Smooth muscle cell (in vitro differentiated cells): ENCODE measurements around the gene RGS16. TPM values are rescaled to one million over a fixed set of nuclear protein-coding genes. Genes with fewer than 3 reads are reported as not detected.

Experiments used
- DNase-seq: peaks from one replicate; lab custom pipeline; 2025; ENCODE audit not compliant: unreplicated experiment; lab: John Stamatoyannopoulos, UW
- H2AFZ ChIP-seq: fragments of 200-600 bp; sonication (generic); 2 replicates; pipeline ENCODE4 v1.6.0; 2016; ENCODE audit warnings: antibody characterized with exemption, low read depth, mild to moderate bottlenecking
- H3F3A ChIP-seq: fragments of 200-600 bp; sonication (generic); 2 replicates; pipeline ENCODE4 v1.6.0; 2017; ENCODE audit warnings: antibody characterized with exemption, low read depth
- H3K27ac ChIP-seq: fragments of 200-600 bp; sonication (generic); 2 replicates; pipeline ENCODE4 v1.5.1; 2016; ENCODE audit warnings: low read depth, mild to moderate bottlenecking
- H3K27me3 ChIP-seq: fragments of 200-600 bp; sonication (generic); 2 replicates; pipeline ENCODE4 v1.6.1; 2016; ENCODE audit warnings: low read depth, mild to moderate bottlenecking
- H3K36me3 ChIP-seq: fragments of 200-600 bp; sonication (generic); 2 replicates; pipeline ENCODE4 v1.5.1; 2016; ENCODE audit warnings: low read depth
- H3K4me1 ChIP-seq: fragments of 200-600 bp; sonication (generic); 2 replicates; pipeline ENCODE4 v1.5.1; 2016; ENCODE audit warnings: low read depth
- H3K4me2 ChIP-seq: fragments of 200-600 bp; sonication (generic); 2 replicates; pipeline ENCODE4 v1.6.0; 2016; ENCODE audit warnings: mild to moderate bottlenecking
- H3K4me3 ChIP-seq: fragments of 200-600 bp; sonication (generic); 2 replicates; pipeline ENCODE4 v1.5.1; 2016; ENCODE audit warnings: mild to moderate bottlenecking
- H3K79me2 ChIP-seq: fragments of 200-600 bp; sonication (generic); 2 replicates; pipeline ENCODE4 v1.6.0; 2016; ENCODE audit warnings: low read depth, mild to moderate bottlenecking
- H3K9ac ChIP-seq: fragments of 200-600 bp; sonication (generic); 2 replicates; pipeline ENCODE4 v1.6.0; 2016; ENCODE audit warnings: low read depth
- H3K9me3 ChIP-seq: fragments of 200-600 bp; sonication (generic); replicated peaks from 2 replicates; pipeline ENCODE4 v1.5.1; 2016; ENCODE audit warnings: low read depth
- H4K20me1 ChIP-seq: fragments of 200-600 bp; sonication (generic); 2 replicates; pipeline ENCODE4 v1.6.0; 2016; ENCODE audit warnings: low read depth
- CTCF ChIP-seq: fragments of 200-600 bp; sonication (generic); IDR thresholded peaks from 2 replicates; pipeline ENCODE4 v1.5.1; 2017; ENCODE audit warnings: borderline replicate concordance, mild to moderate bottlenecking, antibody characterized with exemption; ENCODE audit not compliant: insufficient read depth, poor library complexity, severe bottlenecking
- WGBS: methylation state at CpG from one replicate; pipeline ENCODE4 v1.1.7; 2016; ENCODE audit warnings: low lambda C conversion rate; 5-methylcytosine and 5-hydroxymethylcytosine counted together
- polyA plus RNA-seq: library from polyadenylated mRNA; unstranded; fragments of >200 nt; fragmentation: Nextera tagmentation; extraction: Ambion mirVana; gene quantifications from 2 replicates; pipeline ENCODE4 v1.2.1, GENCODE V29; 2016
- total RNA-seq: library from RNA; depleted of rRNA; stranded (reverse); fragments of >200 nt; gene quantifications from 2 replicates; pipeline ENCODE4 v1.2.3, GENCODE V29; 2014

Gene RGS16
- total and polyA plus RNA-seq, 2 experiments from 2014 or later: 2.9 to 9.9 TPM

GRCh38 chr1:182596934-182597333 lies 7.3 kb downstream of the RGS16 start:
- H4K20me1 ChIP-seq: no peaks in the 10 kb centered on the region
- H3K27ac ChIP-seq: no peak overlapping the region
- no peak overlapping the region for H3K9ac ChIP-seq
- no peak overlapping the region for H2AFZ ChIP-seq
- H3K4me1 ChIP-seq: no peaks in the 10 kb centered on the region
- 89% methylated on average over 6 of the region's 6 CpGs for WGBS
- no peaks in the 10 kb centered on the region for H3K27me3 ChIP-seq
- H3K4me3 ChIP-seq: no peak overlapping the region
- TF ChIP-seq CTCF: no peak
- H3F3A ChIP-seq: no peaks in the 10 kb centered on the region
- DNase-seq: no peak
- H3K79me2 ChIP-seq: no peaks in the 10 kb centered on the region
- no peaks in the 10 kb centered on the region for H3K36me3 ChIP-seq
- H3K4me2 ChIP-seq: no peak overlapping the region
- no peaks in the 10 kb centered on the region for H3K9me3 ChIP-seq

GRCh38 chr1:182595641-182596240 lies 8.4 kb downstream of the RGS16 start:
- Histone ChIP-seq H3K27me3 (no peaks in the 10 kb centered on the region), H3K4me2 (no peak overlapping the region), H4K20me1 (no peaks in the 10 kb centered on the region), H3K4me1 (no peaks in the 10 kb centered on the region), H3K9me3 (no peaks in the 10 kb centered on the region), H2AFZ (no peak overlapping the region), H3K9ac (no peak overlapping the region), H3K36me3 (no peaks in the 10 kb centered on the region), H3K79me2 (no peaks in the 10 kb centered on the region), H3K27ac (no peak overlapping the region), H3F3A (no peaks in the 10 kb centered on the region), H3K4me3 (no peak overlapping the region)
- no peak for DNase-seq
- TF ChIP-seq CTCF: peak; percentile 90
- WGBS: 35% methylated on average over 4 of the region's 4 CpGs

GRCh38 chr1:182589931-182590330 lies 14.3 kb downstream of the RGS16 start:
- no peak for TF ChIP-seq CTCF
- peak overlapping the region; percentile 98 for H2AFZ ChIP-seq
- no peak overlapping the region for H3K9ac ChIP-seq
- DNase-seq: no peak
- H3K27me3 ChIP-seq: no peaks in the 10 kb centered on the region
- no peaks in the 10 kb centered on the region for H3K36me3 ChIP-seq
- no peaks in the 10 kb centered on the region for H4K20me1 ChIP-seq
- H3K4me2 ChIP-seq: no peak overlapping the region
- H3F3A ChIP-seq: no peaks in the 10 kb centered on the region
- H3K27ac ChIP-seq: no peak overlapping the region
- no peak overlapping the region for H3K4me3 ChIP-seq
- WGBS: 92% methylated on average over 5 of the region's 5 CpGs
- H3K9me3 ChIP-seq: no peaks in the 10 kb centered on the region
- H3K4me1 ChIP-seq: no peaks in the 10 kb centered on the region
- H3K79me2 ChIP-seq: no peaks in the 10 kb centered on the region

GRCh38 chr1:182589520-182589919 lies 14.7 kb downstream of the RGS16 start:
- H3K36me3 ChIP-seq: no peaks in the 10 kb centered on the region
- no peak overlapping the region for H3K9ac ChIP-seq
- H4K20me1 ChIP-seq: no peaks in the 10 kb centered on the region
- no peaks in the 10 kb centered on the region for H3K27me3 ChIP-seq
- no peak for TF ChIP-seq CTCF
- H3K27ac ChIP-seq: no peak overlapping the region
- H3K4me1 ChIP-seq: no peaks in the 10 kb centered on the region
- no peaks in the 10 kb centered on the region for H3K79me2 ChIP-seq
- H2AFZ ChIP-seq: peak overlapping the region; percentile 98
- H3F3A ChIP-seq: no peaks in the 10 kb centered on the region
- peak overlapping the region; percentile 75 for H3K4me3 ChIP-seq
- no peak for DNase-seq
- peak overlapping the region; percentile 92 for H3K4me2 ChIP-seq
- WGBS: 92% methylated on average over 3 of the region's 3 CpGs
- H3K9me3 ChIP-seq: no peaks in the 10 kb centered on the region
